Astrocyte (in vitro differentiated cells and primary cell): Measurements from ENCODE around the gene RPL37A. TPM values are rescaled to one million over a fixed set of nuclear protein-coding genes. Genes with fewer than 3 reads are reported as not detected.

Experiments
- DNase-seq: peaks from one replicate; pipeline ENCODE4 v3.0.0-alpha.2; 2010; ENCODE audit warnings: low read depth
- FAIRE-seq: peaks from 2 replicates; lab custom pipeline; 2011; peaks lifted over from hg19 to GRCh38; lab: Jason Lieb, UNC
- H2AFZ ChIP-seq: 2 replicates; pipeline ENCODE4 v1.6.0; 2012; ENCODE audit warnings: low read depth, low read length, inconsistent platforms
- H3K27ac ChIP-seq: 2 replicates; pipeline ENCODE4 v1.5.1; 2011; ENCODE audit warnings: low read depth, low read length, inconsistent platforms
- H3K27me3 ChIP-seq: 2 replicates; pipeline ENCODE4 v1.6.0; 2011; ENCODE audit warnings: low read length, inconsistent platforms; ENCODE audit not compliant: insufficient read depth
- H3K36me3 ChIP-seq: 2 replicates; pipeline ENCODE4 v1.5.1; 2011; ENCODE audit warnings: low read length, inconsistent platforms; ENCODE audit not compliant: insufficient read depth
- H3K4me1 ChIP-seq: 2 replicates; pipeline ENCODE4 v1.5.1; 2011; ENCODE audit warnings: low read length, inconsistent platforms; ENCODE audit not compliant: insufficient read depth
- H3K4me2 ChIP-seq: 2 replicates; pipeline ENCODE4 v1.6.0; 2012; ENCODE audit warnings: low read length, inconsistent platforms
- H3K4me3 ChIP-seq: 2 replicates; pipeline ENCODE4 v1.5.1; 2011; ENCODE audit warnings: low read depth, mild to moderate bottlenecking, low read length, inconsistent platforms; ENCODE audit not compliant: insufficient read depth
- H3K79me2 ChIP-seq: 2 replicates; pipeline ENCODE4 v1.6.0; 2012; ENCODE audit warnings: mild to moderate bottlenecking, low read length, inconsistent platforms; ENCODE audit not compliant: insufficient read depth
- H3K9ac ChIP-seq: 2 replicates; pipeline ENCODE4 v1.6.0; 2012; ENCODE audit warnings: mild to moderate bottlenecking, low read length, inconsistent platforms
- H3K9me3 ChIP-seq: 2 replicates; pipeline ENCODE4 v1.5.1; 2012; ENCODE audit warnings: low read depth, mild to moderate bottlenecking, low read length, inconsistent platforms; ENCODE audit not compliant: insufficient read depth
- H4K20me1 ChIP-seq: 2 replicates; pipeline ENCODE4 v1.6.0; 2012; ENCODE audit warnings: low read length, inconsistent platforms; ENCODE audit not compliant: insufficient read depth
- H3K27ac Mint-ChIP-seq: one replicate; pipeline ENCODE4 v1.8.0; 2021; ENCODE audit warnings: mild to moderate bottlenecking, mixed read lengths; ENCODE audit not compliant: unreplicated experiment
- H3K27me3 Mint-ChIP-seq: one replicate; pipeline ENCODE4 v1.8.0; 2021; ENCODE audit warnings: low read depth, mixed read lengths; ENCODE audit not compliant: unreplicated experiment
- H3K36me3 Mint-ChIP-seq: one replicate; pipeline ENCODE4 v1.8.0; 2021; ENCODE audit warnings: low read depth, mixed read lengths; ENCODE audit not compliant: unreplicated experiment
- H3K4me1 Mint-ChIP-seq: one replicate; pipeline ENCODE4 v1.8.0; 2021; ENCODE audit warnings: low read depth, mixed read lengths; ENCODE audit not compliant: unreplicated experiment
- H3K4me3 Mint-ChIP-seq: one replicate; pipeline ENCODE4 v1.8.0; 2021; ENCODE audit warnings: mild to moderate bottlenecking, moderate library complexity, mixed read lengths; ENCODE audit not compliant: unreplicated experiment
- H3K9me3 Mint-ChIP-seq: one replicate; pipeline ENCODE4 v1.8.0; 2021; ENCODE audit warnings: mild to moderate bottlenecking, mixed read lengths; ENCODE audit not compliant: unreplicated experiment
- EZH2 ChIP-seq: IDR thresholded peaks from 2 replicates; pipeline ENCODE4 v1.6.1; 2012; ENCODE audit warnings: mild to moderate bottlenecking, low read length, inconsistent platforms; ENCODE audit not compliant: insufficient read depth
- total RNA-seq: library from RNA; stranded (reverse); gene quantifications from 2 replicates; pipeline ENCODE4 v1.2.1, GENCODE V29; 2021
- TF ChIP-seq, protein P1 (sequence below): IDR thresholded peaks from 2 replicates; pipeline ENCODE4 v1.5.1; 2011; ENCODE audit warnings: low read depth, mild to moderate bottlenecking, inconsistent platforms, low read length, moderate library complexity; ENCODE audit not compliant: insufficient read depth

The RPL37A gene
- total RNA-seq, 1 donor from 2014 or later: 2,632 TPM

DNA sequence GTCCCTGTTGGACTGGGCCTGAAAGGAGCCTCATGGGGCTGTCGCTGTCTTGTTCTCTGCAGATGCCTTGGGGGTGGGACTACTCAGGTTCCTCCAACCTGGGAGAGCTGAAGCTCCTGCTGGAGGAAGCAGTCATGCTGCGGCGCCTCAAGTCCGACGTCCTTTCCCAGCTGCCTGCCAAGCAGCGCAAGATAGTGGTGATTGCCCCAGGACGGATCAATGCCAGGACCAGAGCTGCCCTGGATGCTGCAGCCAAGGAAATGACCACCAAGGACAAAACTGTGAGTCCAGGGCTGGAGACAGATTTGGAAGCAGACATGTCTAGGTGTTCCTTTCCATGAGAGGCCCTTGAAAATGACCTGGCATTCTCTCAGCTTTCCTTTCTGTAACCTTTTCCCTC is 47.9 kb upstream of the RPL37A start:
- H3K9me3 Mint-ChIP-seq: peaks cover 11% of the 10 kb centered on the region
- FAIRE-seq: no peak
- Histone ChIP-seq H4K20me1 (no peaks in the 10 kb centered on the region), H3K79me2 (no peaks in the 10 kb centered on the region), H2AFZ (no peak overlapping the region), H3K9ac (no peak overlapping the region), H3K27me3 (no peaks in the 10 kb centered on the region), H3K4me3 (no peak overlapping the region), H3K27ac (no peak overlapping the region), H3K36me3 (peaks cover 50% of the 10 kb centered on the region), H3K9me3 (no peaks in the 10 kb centered on the region), H3K4me1 (no peaks in the 10 kb centered on the region), H3K4me2 (no peak overlapping the region)
- no peak for DNase-seq
- no peaks in the 10 kb centered on the region for H3K27me3 Mint-ChIP-seq
- TF ChIP-seq, protein P1, sequence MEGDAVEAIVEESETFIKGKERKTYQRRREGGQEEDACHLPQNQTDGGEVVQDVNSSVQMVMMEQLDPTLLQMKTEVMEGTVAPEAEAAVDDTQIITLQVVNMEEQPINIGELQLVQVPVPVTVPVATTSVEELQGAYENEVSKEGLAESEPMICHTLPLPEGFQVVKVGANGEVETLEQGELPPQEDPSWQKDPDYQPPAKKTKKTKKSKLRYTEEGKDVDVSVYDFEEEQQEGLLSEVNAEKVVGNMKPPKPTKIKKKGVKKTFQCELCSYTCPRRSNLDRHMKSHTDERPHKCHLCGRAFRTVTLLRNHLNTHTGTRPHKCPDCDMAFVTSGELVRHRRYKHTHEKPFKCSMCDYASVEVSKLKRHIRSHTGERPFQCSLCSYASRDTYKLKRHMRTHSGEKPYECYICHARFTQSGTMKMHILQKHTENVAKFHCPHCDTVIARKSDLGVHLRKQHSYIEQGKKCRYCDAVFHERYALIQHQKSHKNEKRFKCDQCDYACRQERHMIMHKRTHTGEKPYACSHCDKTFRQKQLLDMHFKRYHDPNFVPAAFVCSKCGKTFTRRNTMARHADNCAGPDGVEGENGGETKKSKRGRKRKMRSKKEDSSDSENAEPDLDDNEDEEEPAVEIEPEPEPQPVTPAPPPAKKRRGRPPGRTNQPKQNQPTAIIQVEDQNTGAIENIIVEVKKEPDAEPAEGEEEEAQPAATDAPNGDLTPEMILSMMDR: no peak
- TF ChIP-seq EZH2: no peak
- H3K36me3 Mint-ChIP-seq: peaks cover 65% of the 10 kb centered on the region
- H3K4me3 Mint-ChIP-seq: no peak overlapping the region
- H3K4me1 Mint-ChIP-seq: no peaks in the 10 kb centered on the region
- no peak overlapping the region for H3K27ac Mint-ChIP-seq

DNA sequence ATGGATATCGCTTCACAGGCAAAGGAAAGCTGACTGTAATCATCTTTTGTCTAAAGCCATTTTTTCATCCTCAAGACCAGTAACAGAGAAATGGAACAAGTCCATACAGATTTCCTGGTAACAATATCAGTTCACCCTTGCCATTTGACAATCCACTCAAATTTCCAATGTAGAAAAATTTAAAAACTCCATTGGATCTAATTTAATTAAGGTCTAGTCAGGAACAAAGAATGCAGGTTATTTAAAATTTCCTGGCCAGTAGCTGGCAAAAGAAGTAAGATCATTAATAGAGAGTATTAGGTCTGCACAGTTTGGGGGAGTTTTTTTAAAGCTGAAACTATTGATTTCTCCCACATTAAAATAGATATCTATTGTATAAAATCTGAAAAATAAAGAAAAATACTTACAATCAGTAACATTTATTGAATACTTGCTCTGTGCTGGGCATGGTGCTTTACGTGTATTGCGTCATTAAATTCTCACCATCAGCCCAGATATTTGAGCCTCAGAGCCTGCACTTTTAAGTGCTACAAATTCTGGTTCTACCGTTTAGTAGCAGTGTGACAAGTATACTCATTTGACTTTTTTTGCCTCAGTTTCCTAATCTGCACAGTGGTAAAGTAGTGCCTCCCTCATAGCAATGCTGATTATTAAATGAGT is 44.6 kb upstream of the RPL37A start:
- no peak overlapping the region for H3K4me3 ChIP-seq
- no peaks in the 10 kb centered on the region for H3K4me1 ChIP-seq
- H3K36me3 ChIP-seq: peaks cover 28% of the 10 kb centered on the region
- H3K27me3 ChIP-seq: no peaks in the 10 kb centered on the region
- TF ChIP-seq, protein P1: no peak
- no peak for TF ChIP-seq EZH2
- Mint-ChIP-seq H3K36me3 (peaks cover 58% of the 10 kb centered on the region), H3K4me3 (no peak overlapping the region), H3K27me3 (no peaks in the 10 kb centered on the region), H3K4me1 (no peaks in the 10 kb centered on the region), H3K9me3 (peaks cover 10% of the 10 kb centered on the region), H3K27ac (no peak overlapping the region)
- no peaks in the 10 kb centered on the region for H3K9me3 ChIP-seq
- no peaks in the 10 kb centered on the region for H3K79me2 ChIP-seq
- H3K4me2 ChIP-seq: no peak overlapping the region
- H2AFZ ChIP-seq: no peak overlapping the region
- FAIRE-seq (no peak), DNase-seq (no peak)
- no peak overlapping the region for H3K9ac ChIP-seq
- H4K20me1 ChIP-seq: no peaks in the 10 kb centered on the region
- H3K27ac ChIP-seq: no peak overlapping the region

DNA sequence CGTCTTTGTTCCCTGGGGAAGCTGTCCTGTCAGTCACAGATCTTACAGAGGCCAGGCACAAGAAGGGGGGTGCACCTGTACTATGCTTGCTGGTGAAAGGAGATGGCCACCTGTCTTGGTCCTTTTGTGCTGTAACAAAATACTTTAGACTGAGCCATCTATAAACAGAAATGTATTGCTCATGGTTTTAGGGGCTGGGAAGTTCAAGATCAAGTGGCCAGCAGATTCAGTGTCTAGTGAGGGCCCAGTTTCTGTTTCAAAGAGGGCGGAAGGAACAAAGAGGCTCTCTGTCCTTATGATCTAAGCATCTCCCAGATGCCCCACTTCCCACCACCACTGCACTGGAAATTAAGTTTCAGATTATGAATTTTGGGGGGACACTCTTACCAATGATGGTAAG is 35.5 kb upstream of the RPL37A start:
- peaks cover 3% of the 10 kb centered on the region for H3K36me3 ChIP-seq
- no peak overlapping the region for H3K4me3 ChIP-seq
- no peak overlapping the region for H3K9ac ChIP-seq
- no peaks in the 10 kb centered on the region for H4K20me1 ChIP-seq
- H3K9me3 Mint-ChIP-seq: peaks cover 2% of the 10 kb centered on the region
- H3K4me3 Mint-ChIP-seq: no peak overlapping the region
- no peak overlapping the region for H3K27ac ChIP-seq
- no peak overlapping the region for H3K27ac Mint-ChIP-seq
- DNase-seq: no peak
- no peak overlapping the region for H2AFZ ChIP-seq
- H3K4me1 Mint-ChIP-seq: no peaks in the 10 kb centered on the region
- H3K9me3 ChIP-seq: no peaks in the 10 kb centered on the region
- FAIRE-seq: no peak
- H3K79me2 ChIP-seq: no peaks in the 10 kb centered on the region
- no peaks in the 10 kb centered on the region for H3K27me3 ChIP-seq
- no peaks in the 10 kb centered on the region for H3K4me1 ChIP-seq
- peaks cover 19% of the 10 kb centered on the region for H3K36me3 Mint-ChIP-seq
- no peak overlapping the region for H3K4me2 ChIP-seq
- H3K27me3 Mint-ChIP-seq: no peaks in the 10 kb centered on the region
- TF ChIP-seq, protein P1: no peak
- TF ChIP-seq EZH2: no peak
